NCI-H187 (cell line): ENCODE measurements around the gene LRRC32.

ENCODE experiments used
- DNase-seq, 2 experiments: peaks; one replicate each; lab custom pipeline; 2025; lab: John Stamatoyannopoulos, UW

Gene LRRC32

GRCh38 chr11:76699451-76700091 lies 29.0 kb upstream of the LRRC32 start:
- no peak for DNase-seq

- DNase-seq = no peak
Measured at GRCh38 chr11:76698321-76699043, 27.9 kb upstream of the LRRC32 start.

DNA sequence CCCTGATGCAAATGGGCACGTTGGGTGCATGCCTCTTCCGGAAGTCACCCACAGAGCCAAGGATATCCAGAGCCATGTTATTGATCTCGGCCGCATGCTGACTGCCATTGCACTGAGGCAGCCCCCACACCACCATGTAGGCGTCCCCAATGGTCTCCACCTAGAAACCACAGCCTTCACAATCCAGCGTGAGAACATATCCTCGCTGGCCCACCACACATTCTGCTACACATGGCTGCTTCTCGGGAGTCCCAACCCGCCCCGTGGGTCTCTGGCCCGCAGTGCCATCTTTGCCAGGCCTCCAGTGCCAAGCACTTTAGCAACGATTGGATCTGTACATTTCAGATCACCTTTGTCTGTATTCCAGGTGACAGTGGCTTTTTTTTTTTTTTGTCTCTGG lies 26.2 kb upstream of the LRRC32 start:
- DNase-seq = no peak

- DNase-seq = no peak
Measured at GRCh38 chr11:76695771-76696170, 25.2 kb upstream of the LRRC32 start.

DNA sequence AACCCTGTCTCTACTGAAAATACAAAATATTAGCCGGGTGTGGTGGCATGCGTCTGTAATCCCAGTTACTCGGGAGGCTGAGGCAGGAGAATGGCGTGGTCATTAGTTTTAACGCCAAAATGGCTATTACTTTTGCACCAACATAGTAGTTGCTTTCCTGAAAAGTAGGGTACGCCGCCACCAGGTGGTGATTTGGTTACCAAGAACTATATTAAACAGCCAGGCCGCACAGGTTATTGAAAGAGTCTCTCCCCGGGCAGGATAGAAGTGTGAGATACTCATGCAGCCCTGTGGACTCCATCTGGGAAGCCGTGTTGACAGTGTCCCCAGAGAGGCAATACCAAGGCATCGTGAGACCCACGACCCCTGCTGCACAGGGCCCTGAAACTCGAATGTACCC lies 24.6 kb upstream of the LRRC32 start:
- no peak for DNase-seq

DNA sequence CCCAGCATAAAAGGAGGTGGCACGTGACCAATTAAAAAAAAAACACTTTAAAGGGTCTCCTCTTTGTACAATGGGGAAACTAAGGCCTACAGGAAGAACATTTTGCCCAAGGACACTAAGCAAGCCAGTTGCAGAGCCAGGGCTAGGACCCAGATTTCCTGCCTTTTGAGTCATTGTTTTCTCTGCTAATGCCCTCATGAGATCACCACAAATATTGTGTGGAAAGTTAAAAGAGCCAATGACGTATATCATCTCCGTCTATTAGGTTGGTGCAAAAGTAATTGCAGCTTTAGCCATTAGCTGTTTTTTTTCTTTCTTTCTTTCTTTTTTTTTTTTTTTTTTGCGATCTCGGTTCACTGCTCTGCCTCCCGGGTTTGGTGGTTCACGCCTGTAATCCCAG lies 24.1 kb upstream of the LRRC32 start:
- no peak for DNase-seq

- DNase-seq = no peak
Measured at GRCh38 chr11:76693806-76694205, 23.3 kb upstream of the LRRC32 start.

- no peak for DNase-seq
Measured at GRCh38 chr11:76692956-76693355, 22.4 kb upstream of the LRRC32 start.

DNA sequence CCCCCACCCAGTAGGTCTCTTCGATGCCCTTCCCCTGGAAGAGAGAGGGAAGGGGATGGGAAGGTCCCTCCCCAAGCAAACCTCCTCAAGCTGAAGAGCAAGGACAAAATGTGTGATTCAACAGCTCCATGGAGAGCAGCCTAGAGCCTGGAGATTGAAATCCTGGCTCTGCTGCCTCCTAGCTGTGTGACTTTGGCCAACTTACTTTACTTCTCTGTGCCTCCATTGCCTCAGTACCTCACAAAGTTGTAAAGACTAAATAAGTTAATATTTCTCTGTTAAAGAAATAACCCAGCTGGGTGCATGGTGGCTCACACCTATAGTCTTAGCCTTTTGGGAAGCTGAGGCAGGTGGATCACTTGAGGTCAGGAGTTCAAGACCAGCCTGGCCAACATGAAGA lies 21.1 kb upstream of the LRRC32 start:
- DNase-seq = no peak

- no peak for DNase-seq
Measured at GRCh38 chr11:76690736-76691135, 20.2 kb upstream of the LRRC32 start.

- no peak for DNase-seq
Measured at GRCh38 chr11:76689313-76690260, 19.0 kb upstream of the LRRC32 start.

GRCh38 chr11:76688146-76688545 lies 17.6 kb upstream of the LRRC32 start:
- no peak for DNase-seq

GRCh38 chr11:76686261-76687079 lies 15.9 kb upstream of the LRRC32 start:
- DNase-seq = no peak

DNA sequence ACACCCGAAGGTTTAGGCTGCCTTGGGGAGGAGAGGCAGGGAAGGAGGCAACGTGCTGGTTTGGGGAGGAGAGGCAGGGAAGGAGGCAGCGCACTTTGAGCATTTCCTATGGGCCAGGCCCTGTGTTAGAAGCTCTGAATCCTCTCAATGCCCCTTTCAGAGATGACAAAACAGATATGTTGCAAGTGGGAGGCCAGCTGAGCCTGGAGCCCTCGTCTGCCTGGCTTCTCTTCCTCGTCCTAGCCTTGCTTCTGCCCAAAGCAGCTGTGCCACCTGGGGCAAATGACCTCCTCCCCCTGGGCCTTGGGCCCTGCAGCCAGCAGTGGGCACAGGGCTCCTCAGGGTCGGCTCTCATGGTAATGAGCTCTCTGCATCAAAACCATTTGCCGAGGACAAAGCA lies 15.3 kb upstream of the LRRC32 start:
- no peak for DNase-seq

- DNase-seq = no peak
Measured at GRCh38 chr11:76685237-76685636, 14.7 kb upstream of the LRRC32 start.

DNA sequence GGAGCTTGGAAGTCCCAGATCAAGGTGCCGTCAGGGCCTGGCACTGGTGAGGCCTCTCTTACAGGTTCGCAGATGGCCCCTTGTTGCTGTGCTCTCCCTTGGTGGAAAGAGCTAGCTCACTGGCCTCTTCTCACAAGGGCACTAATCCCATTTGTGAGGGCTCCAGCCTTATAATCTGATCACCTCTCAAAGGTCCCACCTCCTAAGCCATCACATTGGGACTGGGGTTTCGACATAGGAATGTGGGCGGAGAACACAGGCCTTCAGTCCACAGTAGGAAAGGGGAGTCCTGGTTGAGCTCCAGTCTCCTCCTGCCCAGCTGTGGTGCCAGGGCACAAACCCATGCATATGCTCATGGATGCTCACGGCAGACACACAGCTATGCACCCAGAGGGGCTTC lies 14.0 kb upstream of the LRRC32 start:
- no peak for DNase-seq

GRCh38 chr11:76683161-76684095 lies 12.9 kb upstream of the LRRC32 start:
- no peak for DNase-seq

GRCh38 chr11:76682684-76683083 lies 12.1 kb upstream of the LRRC32 start:
- no peak for DNase-seq

DNA sequence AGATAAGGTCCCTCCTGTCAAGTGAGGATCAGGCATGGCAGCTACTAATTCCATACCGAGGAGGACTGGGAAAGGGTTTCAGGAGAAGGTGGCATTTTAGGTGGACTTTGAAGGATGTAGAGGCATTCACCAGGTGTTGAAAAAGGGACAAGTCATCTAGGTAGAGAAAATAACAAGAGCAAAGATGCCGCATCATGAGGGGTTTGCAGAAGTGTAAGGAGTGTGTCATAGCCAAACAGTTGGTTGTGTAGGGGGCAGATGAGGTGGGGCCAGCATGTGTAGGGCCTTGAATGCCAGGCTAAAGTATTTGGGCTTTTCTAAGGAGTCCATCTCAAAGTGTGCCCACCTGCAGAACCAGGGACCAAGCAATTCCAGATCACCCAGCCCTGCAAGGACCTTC lies 11.6 kb upstream of the LRRC32 start:
- no peak for DNase-seq

GRCh38 chr11:76680518-76681425 lies 10.2 kb upstream of the LRRC32 start:
- peak; percentile 31 to 52 for DNase-seq
